ENCODE data around the gene MVB12B.
"Not testable (repeated sequence)": the region's sequence is repeated elsewhere in the genome, so short reads cannot be mapped to it uniquely, and the experiment has no call there.

Gene MVB12B

GRCh38 chr9:126474786-126475485 lies 148.3 kb downstream of the MVB12B start:
- peak overlapping the region in 9 of 11 experiments; percentile 20 to 91 (median 86); a peak in 17 of 22 replicates for H3K4me2 ChIP-seq

GRCh38 chr9:126475933-126476555 lies 149.4 kb downstream of the MVB12B start:
- peak overlapping the region; percentile 36 to 91 (median 56); a peak in 21 of 22 replicates for H3K4me2 ChIP-seq
- H3K4me3 ChIP-seq, result no peak overlapping the region
- H3K36me3 ChIP-seq, result peaks cover 0 to 13% (median 3%) of the 10 kb centered on the region in 11 experiments; a peak in 4 of 22 replicates
- TF ChIP-seq Cebpa-rat (IDR thresholded peaks at IDR 0.05), result no peak
- H3K27me3 ChIP-seq, result peaks cover 0 to 24% (median 5%) of the 10 kb centered on the region in 11 experiments; a peak in 9 of 22 replicates
- H3K9me3 ChIP-seq (replicated peaks in 1 of 11), result peaks cover 10 to 30% (median 12%) of the 10 kb centered on the region in 11 experiments; a peak in 20 of 22 replicates
- H3K9ac ChIP-seq, result no peak overlapping the region; a peak in 2 of 22 replicates
- H3K4me1 ChIP-seq, result peaks cover 47 to 98% (median 85%) of the 10 kb centered on the region in 10 experiments
- H3K27ac ChIP-seq, result peak overlapping the region in 9 of 11 experiments; percentile 35 to 99 (median 91); a peak in 16 of 22 replicates
- H4K20me1 ChIP-seq, result no peaks in the 10 kb centered on the region; a peak in 1 of 22 replicates

More at GRCh38 chr9:126474786-126475485, 148.3 kb downstream of the MVB12B start:
- peaks cover 0 to 13% (median 3%) of the 10 kb centered on the region in 11 experiments; a peak in 4 of 22 replicates for H3K36me3 ChIP-seq
- H3K4me3 ChIP-seq, result no peak overlapping the region
- TF ChIP-seq Cebpa-rat (IDR thresholded peaks at IDR 0.05), result no peak
- no peaks in the 10 kb centered on the region; a peak in 1 of 22 replicates for H4K20me1 ChIP-seq
- H3K27me3 ChIP-seq, result peaks cover 0 to 24% (median 4%) of the 10 kb centered on the region in 11 experiments; a peak in 9 of 22 replicates
- H3K9me3 ChIP-seq (replicated peaks in 1 of 11), result peaks cover 10 to 30% (median 12%) of the 10 kb centered on the region in 11 experiments; a peak in 20 of 22 replicates
- H3K4me1 ChIP-seq, result peaks cover 47 to 96% (median 84%) of the 10 kb centered on the region in 10 experiments
- peak overlapping the region in 9 of 11 experiments; percentile 40 to 99 (median 96); a peak in 15 of 22 replicates for H3K27ac ChIP-seq
- H3K9ac ChIP-seq, result peak overlapping the region in 2 of 11 experiments; percentile 36 to 43; a peak in 3 of 22 replicates

GRCh38 chr9:126477432-126477831 lies 150.8 kb downstream of the MVB12B start:
- Histone ChIP-seq H3K4me2 (peak overlapping the region in 2 of 11 experiments; percentile 23 to 77; a peak in 2 of 22 replicates), H3K9me3 (replicated peaks in 1 of 11) (peaks cover 10 to 30% (median 12%) of the 10 kb centered on the region in 11 experiments; a peak in 20 of 22 replicates), H3K27me3 (peaks cover 0 to 18% (median 5%) of the 10 kb centered on the region in 11 experiments; a peak in 8 of 22 replicates), H3K36me3 (peaks cover 0 to 13% (median 5%) of the 10 kb centered on the region in 11 experiments; a peak in 5 of 22 replicates), H3K4me1 (peaks cover 45 to 98% (median 87%) of the 10 kb centered on the region in 10 experiments), H3K27ac (peak overlapping the region in 5 of 11 experiments; percentile 18 to 85 (median 77); a peak in 8 of 22 replicates)
- H3K4me3 ChIP-seq, H3K9ac ChIP-seq, H4K20me1 ChIP-seq: not testable (repeated sequence)

- Histone ChIP-seq H3K9ac (peak overlapping the region in 2 of 11 experiments; percentile 6 to 38; a peak in 2 of 22 replicates), H3K4me2 (peak overlapping the region in 9 of 11 experiments; percentile 8 to 96 (median 77); a peak in 12 of 22 replicates), H3K27me3 (peaks cover 0 to 9% (median under 1%) of the 10 kb centered on the region in 11 experiments; a peak in 4 of 22 replicates), H4K20me1 (no peaks in the 10 kb centered on the region), H3K36me3 (peaks cover 0 to 13% (median 5%) of the 10 kb centered on the region in 11 experiments; a peak in 5 of 22 replicates), H3K9me3 (replicated peaks in 1 of 11) (peaks cover 10 to 28% (median 12%) of the 10 kb centered on the region in 11 experiments; a peak in 20 of 22 replicates), H3K4me3 (0 out of 20 replicates have a peak overlapping the region, but pooled peaks of 1 of the 10 experiments have one; percentile 6), H3K27ac (peak overlapping the region in 7 of 11 experiments; percentile 36 to 85 (median 72); a peak in 11 of 22 replicates), H3K4me1 (peaks cover 42 to 98% (median 85%) of the 10 kb centered on the region in 10 experiments)
- no peak for TF ChIP-seq Cebpa-rat (IDR thresholded peaks at IDR 0.05)
Observed at GRCh38 chr9:126478216-126478981, 151.8 kb downstream of the MVB12B start.

- Histone ChIP-seq H3K4me3 (no peak overlapping the region), H3K27me3 (peaks cover 0 to 5% (median 0%) of the 10 kb centered on the region in 11 experiments; a peak in 3 of 22 replicates), H3K36me3 (peaks cover 0 to 13% (median 5%) of the 10 kb centered on the region in 11 experiments; a peak in 5 of 22 replicates), H3K27ac (peak overlapping the region in 9 of 11 experiments; percentile 33 to 85 (median 72); a peak in 16 of 22 replicates), H3K4me1 (peaks cover 48 to 96% (median 82%) of the 10 kb centered on the region in 10 experiments), H4K20me1 (no peaks in the 10 kb centered on the region), H3K9me3 (replicated peaks in 1 of 11) (peaks cover 10 to 22% (median 12%) of the 10 kb centered on the region in 11 experiments; a peak in 20 of 22 replicates), H3K9ac (peak overlapping the region in 5 of 11 experiments; percentile 2 to 72 (median 55); a peak in 8 of 22 replicates), H3K4me2 (peak overlapping the region in 10 of 11 experiments; percentile 59 to 96 (median 77); a peak in 17 of 22 replicates)
- no peak for TF ChIP-seq Cebpa-rat (IDR thresholded peaks at IDR 0.05)
Observed at GRCh38 chr9:126479515-126479914, 152.9 kb downstream of the MVB12B start.

GRCh38 chr9:126480813-126481212 lies 154.2 kb downstream of the MVB12B start:
- H3K9me3 ChIP-seq (replicated peaks in 1 of 11), result peaks cover 10 to 22% (median 12%) of the 10 kb centered on the region in 11 experiments; a peak in 20 of 22 replicates
- peaks cover 0 to 13% (median 5%) of the 10 kb centered on the region in 11 experiments; a peak in 5 of 22 replicates for H3K36me3 ChIP-seq
- H3K27ac ChIP-seq, result peak overlapping the region in 9 of 11 experiments; percentile 33 to 85 (median 72); a peak in 18 of 22 replicates
- H3K4me1 ChIP-seq, result peaks cover 47 to 87% (median 70%) of the 10 kb centered on the region in 10 experiments
- peak overlapping the region in 1 of 10 experiments; percentile 23; a peak in 1 of 20 replicates for H3K4me3 ChIP-seq
- H3K9ac ChIP-seq, result peak overlapping the region in 7 of 11 experiments; percentile 34 to 72 (median 47); a peak in 12 of 22 replicates
- H3K4me2 ChIP-seq, result peak overlapping the region; percentile 59 to 96 (median 77)
- peaks cover 0 to 5% (median 0%) of the 10 kb centered on the region in 11 experiments; a peak in 1 of 22 replicates for H3K27me3 ChIP-seq
- no peak for TF ChIP-seq Cebpa-rat (IDR thresholded peaks at IDR 0.05)
- H4K20me1 ChIP-seq, result no peaks in the 10 kb centered on the region

GRCh38 chr9:126481862-126482261 lies 155.2 kb downstream of the MVB12B start:
- Histone ChIP-seq H3K27ac (peak overlapping the region in 7 of 11 experiments; percentile 51 to 85 (median 74); a peak in 13 of 22 replicates), H3K9me3 (replicated peaks in 1 of 11) (peaks cover 10 to 17% (median 11%) of the 10 kb centered on the region in 11 experiments; a peak in 20 of 22 replicates), H3K4me2 (peak overlapping the region; percentile 59 to 96 (median 77)), H3K4me3 (peak overlapping the region in 2 of 10 experiments; percentile 11 to 23; a peak in 1 of 20 replicates), H3K27me3 (peaks cover 0 to 5% (median 0%) of the 10 kb centered on the region in 11 experiments; a peak in 1 of 22 replicates), H4K20me1 (no peaks in the 10 kb centered on the region), H3K4me1 (peaks cover 41 to 78% (median 61%) of the 10 kb centered on the region in 10 experiments), H3K9ac (peak overlapping the region in 6 of 11 experiments; percentile 23 to 72 (median 48); a peak in 6 of 22 replicates), H3K36me3 (peaks cover 0 to 12% (median 5%) of the 10 kb centered on the region in 11 experiments; a peak in 5 of 22 replicates)
- TF ChIP-seq Cebpa-rat (IDR thresholded peaks at IDR 0.05), result no peak
